GM12878 (cell line): ENCODE results near the gene PRUNE2.

Source experiments
- NFYB ChIP-seq: IDR thresholded peaks from 2 replicates; pipeline ENCODE4 v1.6.1; 2011; ENCODE audit warnings: low read depth, mild to moderate bottlenecking, low read length, improper control_type of control experiment, moderate library complexity; ENCODE audit not compliant: insufficient read depth
- TF ChIP-seq, protein P1 (sequence below), 3 experiments: IDR thresholded peaks in 2 of 3; conservative IDR thresholded peaks in 1 of 3; 2 replicates each; pipeline ENCODE4 v1.5.1; 2011; ENCODE audit warnings: low read depth in 3 of 3, low read length in 3 of 3, mild to moderate bottlenecking in 3 of 3, control low read depth in 2 of 3, moderate library complexity in 2 of 3, inconsistent platforms in 1 of 3, mixed read lengths in 1 of 3; ENCODE audit not compliant: control insufficient read depth in 2 of 3, insufficient read depth in 1 of 3; ENCODE audit errors: extremely low read depth in 1 of 3

- TF ChIP-seq NFYB, result no peak
- TF ChIP-seq, protein P1, sequence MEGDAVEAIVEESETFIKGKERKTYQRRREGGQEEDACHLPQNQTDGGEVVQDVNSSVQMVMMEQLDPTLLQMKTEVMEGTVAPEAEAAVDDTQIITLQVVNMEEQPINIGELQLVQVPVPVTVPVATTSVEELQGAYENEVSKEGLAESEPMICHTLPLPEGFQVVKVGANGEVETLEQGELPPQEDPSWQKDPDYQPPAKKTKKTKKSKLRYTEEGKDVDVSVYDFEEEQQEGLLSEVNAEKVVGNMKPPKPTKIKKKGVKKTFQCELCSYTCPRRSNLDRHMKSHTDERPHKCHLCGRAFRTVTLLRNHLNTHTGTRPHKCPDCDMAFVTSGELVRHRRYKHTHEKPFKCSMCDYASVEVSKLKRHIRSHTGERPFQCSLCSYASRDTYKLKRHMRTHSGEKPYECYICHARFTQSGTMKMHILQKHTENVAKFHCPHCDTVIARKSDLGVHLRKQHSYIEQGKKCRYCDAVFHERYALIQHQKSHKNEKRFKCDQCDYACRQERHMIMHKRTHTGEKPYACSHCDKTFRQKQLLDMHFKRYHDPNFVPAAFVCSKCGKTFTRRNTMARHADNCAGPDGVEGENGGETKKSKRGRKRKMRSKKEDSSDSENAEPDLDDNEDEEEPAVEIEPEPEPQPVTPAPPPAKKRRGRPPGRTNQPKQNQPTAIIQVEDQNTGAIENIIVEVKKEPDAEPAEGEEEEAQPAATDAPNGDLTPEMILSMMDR (IDR thresholded peaks at IDR 0.05 in 2 of 3, conservative IDR thresholded peaks at IDR 0.05 in 1 of 3; ENCODE audit: control insufficient read depth in 2 of 3, extremely low read depth in 1 of 3, insufficient read depth in 1 of 3, low read depth in 3 of 3, low read length in 3 of 3), result no peak
Observed at GRCh38 chr9:76883341-76883855, 22.5 kb downstream of the PRUNE2 start.
